C4-2B (cell line): ENCODE measurements around the gene ST6GALNAC3.

ENCODE experiments used
- ZFX ChIP-seq: fragments of 450-650 bp; IDR thresholded peaks from 2 replicates; pipeline ENCODE4 v1.6.1; 2017
- TF ChIP-seq, protein P1 (sequence below): fragments of 450-650 bp; conservative IDR thresholded peaks from 2 replicates; pipeline ENCODE4 v1.5.1; 2017; ENCODE audit warnings: mild to moderate bottlenecking

GRCh38 chr1:76352741-76353435 is 278.3 kb downstream of the ST6GALNAC3 start:
- TF ChIP-seq, protein P1, sequence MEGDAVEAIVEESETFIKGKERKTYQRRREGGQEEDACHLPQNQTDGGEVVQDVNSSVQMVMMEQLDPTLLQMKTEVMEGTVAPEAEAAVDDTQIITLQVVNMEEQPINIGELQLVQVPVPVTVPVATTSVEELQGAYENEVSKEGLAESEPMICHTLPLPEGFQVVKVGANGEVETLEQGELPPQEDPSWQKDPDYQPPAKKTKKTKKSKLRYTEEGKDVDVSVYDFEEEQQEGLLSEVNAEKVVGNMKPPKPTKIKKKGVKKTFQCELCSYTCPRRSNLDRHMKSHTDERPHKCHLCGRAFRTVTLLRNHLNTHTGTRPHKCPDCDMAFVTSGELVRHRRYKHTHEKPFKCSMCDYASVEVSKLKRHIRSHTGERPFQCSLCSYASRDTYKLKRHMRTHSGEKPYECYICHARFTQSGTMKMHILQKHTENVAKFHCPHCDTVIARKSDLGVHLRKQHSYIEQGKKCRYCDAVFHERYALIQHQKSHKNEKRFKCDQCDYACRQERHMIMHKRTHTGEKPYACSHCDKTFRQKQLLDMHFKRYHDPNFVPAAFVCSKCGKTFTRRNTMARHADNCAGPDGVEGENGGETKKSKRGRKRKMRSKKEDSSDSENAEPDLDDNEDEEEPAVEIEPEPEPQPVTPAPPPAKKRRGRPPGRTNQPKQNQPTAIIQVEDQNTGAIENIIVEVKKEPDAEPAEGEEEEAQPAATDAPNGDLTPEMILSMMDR, result no peak
- TF ChIP-seq ZFX, result no peak
